HL-60 (cell line): ENCODE results near the gene OR4M1.
"Not testable (repeated sequence)": the region's sequence is repeated elsewhere in the genome, so short reads cannot be mapped to it uniquely, and the experiment has no call there.

Experiments
- DNase-seq, 2 experiments: peaks; one replicate each; pipeline ENCODE4 v3.0.0-alpha.2; 2010 to 2020; ENCODE audit warnings: low read depth in 1 of 2, low spot score in 1 of 2
- H3K27ac ChIP-seq: fragments of 250-450 bp; sonication (Bioruptor Pico); replicated peaks from 2 replicates; pipeline ENCODE4 v1.5.1; 2020; ENCODE audit warnings: mild to moderate bottlenecking, moderate library complexity
- H3K27me3 ChIP-seq: fragments of 250-450 bp; sonication (Bioruptor Pico); 2 replicates; pipeline ENCODE4 v1.5.1; 2021; ENCODE audit warnings: mild to moderate bottlenecking, moderate library complexity; ENCODE audit not compliant: insufficient read depth, poor library complexity, severe bottlenecking
- H3K4me3 ChIP-seq: replicated peaks from 2 replicates; pipeline ENCODE4 v1.5.1; 2011; ENCODE audit warnings: mild to moderate bottlenecking, control low read depth, low read length; ENCODE audit not compliant: insufficient read depth
- CTCF ChIP-seq: IDR thresholded peaks from one replicate; pipeline ENCODE4 v1.5.1; 2011; ENCODE audit warnings: low read length, control low read depth, inconsistent platforms; ENCODE audit not compliant: insufficient read depth
- GABPA ChIP-seq: IDR thresholded peaks from 2 replicates; pipeline ENCODE4 v1.6.1; 2012; ENCODE audit warnings: low read depth
- POLR2AphosphoS5 ChIP-seq: IDR thresholded peaks from 2 replicates; pipeline ENCODE4 v1.6.1; 2012; ENCODE audit warnings: low read depth
- REST ChIP-seq: IDR thresholded peaks from 2 replicates; pipeline ENCODE4 v1.6.1; 2012; ENCODE audit warnings: low read depth; ENCODE audit not compliant: insufficient replicate concordance
- SPI1 ChIP-seq: IDR thresholded peaks from 2 replicates; pipeline ENCODE4 v1.6.1; 2012; ENCODE audit warnings: low read depth, mild to moderate bottlenecking, borderline replicate concordance

The OR4M1 gene

GRCh38 chr14:19801118-19801464, 27.8 kb downstream of the OR4M1 start:
- no peak for DNase-seq
- Histone ChIP-seq H3K27ac (no peak overlapping the region), H3K4me3 (no peak overlapping the region), H3K27me3 (no peaks in the 10 kb centered on the region)
- TF ChIP-seq CTCF (no peak), REST (no peak), POLR2AphosphoS5 (no peak), SPI1 (no peak), GABPA (no peak)

- DNase-seq, H3K27ac ChIP-seq, H3K4me3 ChIP-seq, H3K27me3 ChIP-seq: not testable (repeated sequence)
Measured at GRCh38 chr14:19803470-19803869, 30.2 kb downstream of the OR4M1 start, which contains the start of gene OR4N2. Gene OR4N2, plus strand, starts transcription at chr14:19803770. Its CDS starts 23,679 bp downstream, at chr14:19827449.

- DNase-seq, H3K27ac ChIP-seq, H3K4me3 ChIP-seq, H3K27me3 ChIP-seq: not testable (repeated sequence)
Measured at GRCh38 chr14:19813171-19813920, 40.0 kb downstream of the OR4M1 start.

- DNase-seq, H3K4me3 ChIP-seq, H3K27ac ChIP-seq, H3K27me3 ChIP-seq: not testable (repeated sequence)
Measured at GRCh38 chr14:19819879-19820278, 46.6 kb downstream of the OR4M1 start.

- H3K4me3 ChIP-seq, DNase-seq, H3K27me3 ChIP-seq, H3K27ac ChIP-seq: not testable (repeated sequence)
Measured at GRCh38 chr14:19821016-19821415, 47.7 kb downstream of the OR4M1 start.

GRCh38 chr14:19823178-19823577, 49.9 kb downstream of the OR4M1 start:
- TF ChIP-seq REST, result no peak
- no peak for TF ChIP-seq SPI1
- no peak for TF ChIP-seq CTCF
- no peak for TF ChIP-seq POLR2AphosphoS5
- TF ChIP-seq GABPA, result no peak
- Histone ChIP-seq H3K4me3 (no peak overlapping the region), H3K27ac (no peak overlapping the region), H3K27me3 (no peaks in the 10 kb centered on the region)
- no peak for DNase-seq
